Limb (tissue), 2 donors: Measurements from ENCODE around the gene EMX1.

Experiments
- DNase-seq, 2 donors: peaks; one replicate each; pipeline ENCODE4 v3.0.0-alpha.2; 2016; ENCODE audit errors: extremely low spot score in 2 of 2

Gene EMX1

DNA sequence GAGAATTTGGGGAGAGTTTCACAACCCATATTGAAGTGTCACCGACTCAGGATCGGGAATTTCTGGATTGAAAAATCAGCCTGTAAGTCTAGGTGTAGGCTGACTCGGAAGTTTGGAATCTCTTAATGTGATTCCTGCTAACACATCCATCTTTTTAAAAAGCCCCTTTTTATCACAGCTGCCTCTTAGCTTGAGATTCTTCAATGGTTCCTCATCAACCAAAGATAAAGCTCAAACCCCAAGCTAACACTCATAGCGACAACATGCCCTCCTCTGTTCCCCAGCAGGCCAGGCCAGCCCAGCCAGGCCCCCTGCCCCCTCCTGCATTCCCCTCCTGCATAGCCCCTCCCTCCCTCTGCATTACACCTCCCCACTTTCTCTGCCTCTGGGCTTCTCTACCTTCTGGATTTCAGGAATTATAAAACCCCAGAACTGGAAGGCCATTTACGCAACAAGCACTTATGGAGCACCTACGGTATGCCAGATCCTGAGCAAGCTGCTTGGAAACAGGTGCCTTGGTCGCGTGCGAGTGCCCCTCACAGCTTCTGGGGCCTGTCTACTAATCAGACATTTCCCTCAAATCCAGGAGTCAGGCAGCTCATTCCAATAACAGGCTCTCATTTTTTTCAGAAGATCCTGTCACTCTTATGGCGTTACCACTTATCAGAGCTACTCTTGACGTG, 63.4 kb downstream of the EMX1 start:
- no peak for DNase-seq

DNA sequence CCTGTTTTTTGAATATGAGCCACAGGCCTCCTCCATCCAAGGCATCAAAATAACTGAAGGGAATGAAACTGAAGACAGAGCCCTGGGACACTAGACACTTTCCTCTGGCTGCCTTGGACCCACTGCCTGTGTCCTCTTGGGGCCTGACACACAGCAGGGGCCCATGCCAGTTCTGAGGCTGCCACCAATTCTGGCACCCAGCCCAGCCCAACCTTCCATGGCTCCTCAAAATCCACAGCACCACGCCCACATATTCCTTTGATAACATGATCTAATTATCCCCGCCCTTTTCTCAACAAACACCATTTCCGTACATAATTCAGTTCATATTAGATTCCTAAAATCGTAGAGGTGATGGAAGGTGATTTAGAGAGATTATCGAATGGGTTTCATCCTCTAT, 64.2 kb downstream of the EMX1 start:
- no peak for DNase-seq

DNA sequence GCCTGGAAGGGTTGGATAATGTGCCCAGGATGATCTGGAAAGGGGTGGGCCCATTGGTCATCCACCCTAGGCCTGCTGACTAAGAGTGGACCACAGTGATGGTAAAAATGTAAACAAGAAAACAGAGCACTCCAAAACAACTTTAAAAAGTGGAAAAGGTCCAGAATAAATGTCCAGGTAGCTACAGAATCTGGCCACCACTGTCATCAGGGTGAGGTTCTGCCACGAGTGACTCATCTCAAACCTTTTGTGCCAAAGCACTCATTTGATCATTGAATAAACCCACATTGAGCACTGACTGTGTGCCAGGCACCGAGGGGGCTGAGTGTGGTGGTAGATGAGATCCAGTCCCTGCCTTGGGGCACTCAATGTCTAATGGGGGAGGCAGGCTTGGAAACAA, 64.9 kb downstream of the EMX1 start:
- no peak for DNase-seq

DNA sequence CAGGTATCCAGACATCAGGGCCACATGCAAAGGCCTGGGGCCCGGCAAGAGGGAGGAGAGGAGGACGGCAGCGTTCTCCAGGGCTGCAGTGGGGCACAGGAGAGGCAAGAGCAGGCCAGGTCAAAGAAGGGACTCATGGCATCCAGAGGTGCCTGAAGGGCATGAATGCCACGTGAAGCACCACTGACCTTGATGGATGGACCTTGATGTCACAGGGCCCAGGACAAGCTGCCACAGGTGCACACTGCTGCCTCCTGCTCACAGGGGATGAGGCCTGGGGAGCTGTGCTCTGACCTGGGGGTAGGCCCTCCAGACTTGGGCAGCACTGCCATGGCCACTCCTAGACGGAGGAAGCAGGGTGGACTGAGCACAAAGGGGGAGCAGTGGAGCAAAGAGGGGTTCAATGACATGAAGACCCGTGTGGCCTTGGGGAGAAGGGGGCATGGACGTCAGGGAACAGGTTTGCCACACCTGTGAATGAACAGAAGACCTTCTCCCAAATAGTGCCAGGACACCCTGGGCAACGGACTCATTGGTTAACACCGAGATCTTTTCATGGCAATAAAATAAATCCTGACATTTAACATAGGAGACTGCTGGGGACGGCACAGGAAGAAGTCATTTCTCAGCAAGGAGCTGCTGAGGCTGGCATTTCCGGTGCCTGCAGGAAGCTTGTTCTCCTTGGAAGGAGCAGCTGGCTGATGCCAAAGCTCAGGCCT, 65.6 kb downstream of the EMX1 start:
- DNase-seq = no peak

DNA sequence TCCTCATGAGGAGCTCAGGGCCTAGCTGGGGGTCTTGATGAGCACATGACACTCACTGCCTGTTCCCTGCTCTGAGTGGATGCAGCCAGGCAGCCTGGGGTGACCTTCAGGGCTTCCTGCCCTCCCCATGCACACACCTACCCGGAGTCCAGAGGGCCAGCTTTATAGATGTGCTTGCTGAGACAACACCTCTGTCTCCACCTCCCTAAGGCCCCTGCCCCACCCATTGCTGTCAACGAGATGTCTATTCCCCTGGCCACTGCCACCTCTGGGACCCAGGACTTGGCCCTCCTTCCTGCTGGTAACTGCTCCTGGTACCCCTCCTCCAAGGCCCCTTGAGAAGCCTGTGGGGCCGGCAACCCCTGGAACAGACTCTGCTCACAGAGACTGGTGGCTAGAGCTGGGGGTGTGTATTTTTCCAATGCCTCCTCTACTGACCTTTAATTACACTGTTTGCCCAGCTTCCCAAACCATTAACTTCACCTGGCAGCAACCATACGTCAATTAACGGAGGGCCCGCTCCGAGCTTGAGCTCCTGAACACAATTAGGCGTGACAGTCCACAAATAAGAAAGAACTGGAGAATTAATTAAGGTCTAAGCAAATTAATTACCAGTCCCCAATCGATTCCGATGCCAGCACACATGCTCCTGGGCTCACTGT, 66.3 kb downstream of the EMX1 start:
- DNase-seq = no peak

DNA sequence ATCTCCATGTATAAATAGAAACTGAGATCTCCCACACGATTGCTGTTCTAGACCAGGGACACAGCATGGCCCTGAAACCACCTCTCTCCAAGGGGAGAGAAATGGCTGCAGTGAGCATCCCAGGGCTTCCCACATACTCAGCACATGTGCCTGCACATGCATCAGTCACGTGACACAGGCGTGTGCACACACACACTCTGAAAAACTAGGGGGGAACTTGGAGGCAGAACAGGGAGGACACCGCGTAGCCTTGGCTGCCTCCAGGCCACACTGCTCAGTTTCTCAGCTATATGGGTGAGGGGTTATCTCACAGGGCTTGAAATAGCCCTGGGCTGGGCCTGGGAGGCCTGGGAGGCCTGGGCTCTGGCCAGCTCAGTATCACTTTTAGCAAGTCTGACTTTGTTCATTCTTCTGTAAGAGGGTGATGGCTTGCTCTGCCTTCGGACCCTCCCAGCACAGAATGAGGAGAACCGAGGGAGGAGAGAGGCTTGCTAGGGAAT, 66.9 kb downstream of the EMX1 start:
- no peak for DNase-seq
